GM19238 (cell line): ENCODE results near the gene DUSP2.

Experiments used
- DNase-seq: peaks from one replicate; pipeline ENCODE4 v3.0.0; 2011; ENCODE audit warnings: low spot score; ENCODE audit not compliant: insufficient read length

The DUSP2 gene

GRCh38 chr2:96145036-96145847 lies at the start of gene DUSP2:
TSS of gene DUSP2 (minus strand) at chr2:96145440. CDS start at chr2:96145354, 86 bp downstream.
- DNase-seq = peak; percentile 99

GRCh38 chr2:96191937-96192670 lies 46.9 kb upstream of the DUSP2 start:
- no peak for DNase-seq

- DNase-seq = no peak
These were observed 43.7 kb upstream of the DUSP2 start for GRCh38 chr2:96188821-96189526.

- DNase-seq = no peak
These were observed 41.3 kb upstream of the DUSP2 start for GRCh38 chr2:96186562-96186961.

- DNase-seq = no peak
These were observed 40.3 kb upstream of the DUSP2 start for GRCh38 chr2:96185516-96185915.

- no peak for DNase-seq
These were observed 39.7 kb upstream of the DUSP2 start for GRCh38 chr2:96184989-96185388.

- DNase-seq = no peak
These were observed 38.9 kb upstream of the DUSP2 start for GRCh38 chr2:96184188-96184587.

GRCh38 chr2:96181529-96181928 lies 36.3 kb upstream of the DUSP2 start:
- DNase-seq = no peak

- DNase-seq = no peak
These were observed 35.3 kb upstream of the DUSP2 start for GRCh38 chr2:96180521-96180920.

GRCh38 chr2:96180002-96180401 lies 34.8 kb upstream of the DUSP2 start:
- no peak for DNase-seq

GRCh38 chr2:96176661-96177060 lies 31.4 kb upstream of the DUSP2 start:
- no peak for DNase-seq

- no peak for DNase-seq
These were observed 30.7 kb upstream of the DUSP2 start for GRCh38 chr2:96175951-96176350.

- DNase-seq = peak; percentile 69
These were observed 29.3 kb upstream of the DUSP2 start for GRCh38 chr2:96174251-96175144.

GRCh38 chr2:96171831-96172230 lies 26.6 kb upstream of the DUSP2 start:
- DNase-seq = no peak

- DNase-seq = no peak
These were observed 25.4 kb upstream of the DUSP2 start for GRCh38 chr2:96170626-96171025.

- DNase-seq = no peak
These were observed 24.7 kb upstream of the DUSP2 start for GRCh38 chr2:96169868-96170507.

GRCh38 chr2:96167407-96168013 lies 22.3 kb upstream of the DUSP2 start:
- DNase-seq = no peak

- DNase-seq = peak; percentile 51
These were observed 19.4 kb upstream of the DUSP2 start for GRCh38 chr2:96164459-96165184.

- DNase-seq = peak; percentile 53
These were observed 18.7 kb upstream of the DUSP2 start for GRCh38 chr2:96163768-96164429.
